Neural cell (in vitro differentiated cells): ENCODE data around the gene STRA6. TPM values are rescaled to one million over a fixed set of nuclear protein-coding genes. Genes with fewer than 3 reads are reported as not detected.
A peak's percentile ranks its signal among the peaks of the same experiment; 100 is the strongest.

Source experiments
- H2AFZ ChIP-seq: fragments of 200-600, 300-800 bp; sonication (generic), shearing (Covaris generic); 2 replicates; pipeline ENCODE4 v1.6.0; 2014; ENCODE audit warnings: low read depth, mild to moderate bottlenecking, antibody characterized with exemption, low read length, moderate library complexity
- H3F3A ChIP-seq: fragments of 200-600 bp; shearing (Covaris generic); 2 replicates; pipeline ENCODE4 v1.6.1; 2016; ENCODE audit warnings: mild to moderate bottlenecking, moderate library complexity, mixed read lengths, antibody characterized with exemption, low read length; ENCODE audit not compliant: insufficient read depth, poor library complexity, severe bottlenecking
- H3K27ac ChIP-seq: fragments of 200-600, 300-800 bp; sonication (generic), shearing (Covaris generic); 2 replicates; pipeline ENCODE4 v1.5.1; 2014; ENCODE audit warnings: mild to moderate bottlenecking, low read length, moderate library complexity
- H3K27me3 ChIP-seq: fragments of 300-800, 200-600 bp; sonication (generic), shearing (Covaris generic); 2 replicates; pipeline ENCODE4 v1.6.0; 2014; ENCODE audit warnings: mild to moderate bottlenecking, low read depth, low read length, moderate library complexity; ENCODE audit not compliant: insufficient read depth
- H3K36me3 ChIP-seq: fragments of 300-800, 200-600 bp; sonication (generic), shearing (Covaris generic); 2 replicates; pipeline ENCODE4 v1.5.1; 2014; ENCODE audit warnings: mild to moderate bottlenecking, antibody characterized with exemption, low read length, moderate library complexity; ENCODE audit not compliant: insufficient read depth
- H3K4me2 ChIP-seq: fragments of 300-800, 200-600 bp; sonication (generic), shearing (Covaris generic); 2 replicates; pipeline ENCODE4 v1.6.0; 2014; ENCODE audit warnings: mild to moderate bottlenecking, low read length
- H3K4me3 ChIP-seq: fragments of 300-800, 200-600 bp; sonication (generic), shearing (Covaris generic); 2 replicates; pipeline ENCODE4 v1.5.1; 2014; ENCODE audit warnings: mild to moderate bottlenecking, low read length, moderate library complexity
- H3K79me2 ChIP-seq: fragments of 200-600 bp; shearing (Covaris generic); replicated peaks from 2 replicates; pipeline ENCODE4 v1.6.0; 2014; ENCODE audit warnings: mild to moderate bottlenecking, low read length, moderate library complexity; ENCODE audit not compliant: insufficient read depth
- H3K9ac ChIP-seq: fragments of 300-800, 200-600 bp; sonication (generic), shearing (Covaris generic); 2 replicates; pipeline ENCODE4 v1.6.1; 2016; ENCODE audit warnings: mild to moderate bottlenecking, low read length, mixed read lengths
- H3K9me2 ChIP-seq: fragments of 200-600 bp; shearing (Covaris generic); 2 replicates; pipeline ENCODE4 v1.6.1; 2016; ENCODE audit warnings: mild to moderate bottlenecking, low read length, mixed read lengths; ENCODE audit not compliant: insufficient read depth
- H3K9me3 ChIP-seq: fragments of 200-600, 300-800 bp; sonication (generic), shearing (Covaris generic); 2 replicates; pipeline ENCODE4 v1.6.1; 2016; ENCODE audit warnings: mild to moderate bottlenecking, mixed run types, low read length, moderate library complexity, mixed read lengths
- H4K20me1 ChIP-seq: fragments of 200-600 bp; shearing (Covaris generic); 2 replicates; pipeline ENCODE4 v1.6.1; 2016; ENCODE audit warnings: mild to moderate bottlenecking, mixed run types; ENCODE audit not compliant: insufficient read depth
- EP300 ChIP-seq: fragments of 450-650 bp; conservative IDR thresholded peaks from 2 replicates; pipeline ENCODE4 v1.6.1; 2014; ENCODE audit warnings: antibody characterized with exemption, mild to moderate bottlenecking, moderate library complexity; ENCODE audit not compliant: poor library complexity, severe bottlenecking
- EZH2 ChIP-seq: fragments of 200-600, 300-800 bp; shearing (Covaris generic), sonication (generic); IDR thresholded peaks from 2 replicates; pipeline ENCODE4 v1.6.1; 2014; ENCODE audit warnings: antibody characterized with exemption, low read length, borderline replicate concordance, mild to moderate bottlenecking; ENCODE audit not compliant: insufficient read depth, poor library complexity, severe bottlenecking
- MXI1 ChIP-seq: fragments of 450-650 bp; conservative IDR thresholded peaks from 2 replicates; pipeline ENCODE4 v1.6.1; 2014; ENCODE audit warnings: antibody characterized with exemption, mild to moderate bottlenecking; ENCODE audit not compliant: poor library complexity, severe bottlenecking
- POLR2AphosphoS5 ChIP-seq: IDR thresholded peaks from 2 replicates; pipeline ENCODE4 v1.6.1; 2012
- RAD21 ChIP-seq: fragments of 450-650 bp; conservative IDR thresholded peaks from 2 replicates; pipeline ENCODE4 v1.6.1; 2014; ENCODE audit warnings: antibody characterized with exemption, mild to moderate bottlenecking, moderate library complexity
- SMC3 ChIP-seq: fragments of 450-650 bp; conservative IDR thresholded peaks from 2 replicates; pipeline ENCODE4 v1.6.1; 2014; ENCODE audit warnings: antibody characterized with exemption, mild to moderate bottlenecking, moderate library complexity; ENCODE audit not compliant: poor library complexity
- TAF1 ChIP-seq: IDR thresholded peaks from 2 replicates; pipeline ENCODE4 v1.6.1; 2012; ENCODE audit warnings: low read depth
- polyA plus RNA-seq: library from polyadenylated mRNA; depleted of rRNA; stranded (reverse); fragments of >200 nt; gene quantifications from 2 replicates; pipeline ENCODE4 v1.2.3, GENCODE V29; 2014
- TF ChIP-seq, protein P1 (sequence below): IDR thresholded peaks from 2 replicates; pipeline ENCODE4 v1.6.1; 2012; ENCODE audit warnings: borderline replicate concordance
- TF ChIP-seq, protein P2 (sequence below): fragments of 450-650 bp; IDR thresholded peaks from 2 replicates; pipeline ENCODE4 v1.5.1; 2014; ENCODE audit warnings: antibody characterized with exemption, mild to moderate bottlenecking, moderate library complexity; ENCODE audit not compliant: poor library complexity, severe bottlenecking

STRA6 gene
- polyA plus RNA-seq, 1 donor from 2014 or later, result 4.4 TPM

DNA sequence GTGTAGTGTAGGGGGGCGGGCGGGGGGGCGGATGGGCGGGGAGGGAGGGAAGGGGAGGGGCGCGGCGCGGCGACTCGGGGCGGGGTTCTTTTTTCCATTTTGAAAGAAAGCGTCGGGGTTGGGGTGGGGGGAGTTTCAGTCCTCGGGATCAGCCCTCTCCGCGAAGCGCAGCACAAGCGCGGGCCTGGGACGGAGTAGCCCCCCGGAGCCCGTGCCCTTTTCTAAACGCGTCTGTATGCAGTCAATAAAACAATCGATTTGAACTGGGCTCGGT is 66.1 kb downstream of the STRA6 start:
- peak overlapping the region; percentile 76 for H3K9ac ChIP-seq
- peak overlapping the region; percentile 48 for H3K4me2 ChIP-seq
- H3K36me3 ChIP-seq, result peaks cover 31% of the 10 kb centered on the region
- no peaks in the 10 kb centered on the region for H3K27me3 ChIP-seq
- peaks cover under 1% of the 10 kb centered on the region for H3F3A ChIP-seq
- peak overlapping the region; percentile 82 for H3K27ac ChIP-seq
- peaks cover 33% of the 10 kb centered on the region for H3K9me3 ChIP-seq
- peaks cover 77% of the 10 kb centered on the region for H3K79me2 ChIP-seq
- no peaks in the 10 kb centered on the region for H4K20me1 ChIP-seq
- TF ChIP-seq, protein P1, sequence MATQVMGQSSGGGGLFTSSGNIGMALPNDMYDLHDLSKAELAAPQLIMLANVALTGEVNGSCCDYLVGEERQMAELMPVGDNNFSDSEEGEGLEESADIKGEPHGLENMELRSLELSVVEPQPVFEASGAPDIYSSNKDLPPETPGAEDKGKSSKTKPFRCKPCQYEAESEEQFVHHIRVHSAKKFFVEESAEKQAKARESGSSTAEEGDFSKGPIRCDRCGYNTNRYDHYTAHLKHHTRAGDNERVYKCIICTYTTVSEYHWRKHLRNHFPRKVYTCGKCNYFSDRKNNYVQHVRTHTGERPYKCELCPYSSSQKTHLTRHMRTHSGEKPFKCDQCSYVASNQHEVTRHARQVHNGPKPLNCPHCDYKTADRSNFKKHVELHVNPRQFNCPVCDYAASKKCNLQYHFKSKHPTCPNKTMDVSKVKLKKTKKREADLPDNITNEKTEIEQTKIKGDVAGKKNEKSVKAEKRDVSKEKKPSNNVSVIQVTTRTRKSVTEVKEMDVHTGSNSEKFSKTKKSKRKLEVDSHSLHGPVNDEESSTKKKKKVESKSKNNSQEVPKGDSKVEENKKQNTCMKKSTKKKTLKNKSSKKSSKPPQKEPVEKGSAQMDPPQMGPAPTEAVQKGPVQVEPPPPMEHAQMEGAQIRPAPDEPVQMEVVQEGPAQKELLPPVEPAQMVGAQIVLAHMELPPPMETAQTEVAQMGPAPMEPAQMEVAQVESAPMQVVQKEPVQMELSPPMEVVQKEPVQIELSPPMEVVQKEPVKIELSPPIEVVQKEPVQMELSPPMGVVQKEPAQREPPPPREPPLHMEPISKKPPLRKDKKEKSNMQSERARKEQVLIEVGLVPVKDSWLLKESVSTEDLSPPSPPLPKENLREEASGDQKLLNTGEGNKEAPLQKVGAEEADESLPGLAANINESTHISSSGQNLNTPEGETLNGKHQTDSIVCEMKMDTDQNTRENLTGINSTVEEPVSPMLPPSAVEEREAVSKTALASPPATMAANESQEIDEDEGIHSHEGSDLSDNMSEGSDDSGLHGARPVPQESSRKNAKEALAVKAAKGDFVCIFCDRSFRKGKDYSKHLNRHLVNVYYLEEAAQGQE, result no peak
- TF ChIP-seq EP300, result no peak
- TF ChIP-seq, protein P2, sequence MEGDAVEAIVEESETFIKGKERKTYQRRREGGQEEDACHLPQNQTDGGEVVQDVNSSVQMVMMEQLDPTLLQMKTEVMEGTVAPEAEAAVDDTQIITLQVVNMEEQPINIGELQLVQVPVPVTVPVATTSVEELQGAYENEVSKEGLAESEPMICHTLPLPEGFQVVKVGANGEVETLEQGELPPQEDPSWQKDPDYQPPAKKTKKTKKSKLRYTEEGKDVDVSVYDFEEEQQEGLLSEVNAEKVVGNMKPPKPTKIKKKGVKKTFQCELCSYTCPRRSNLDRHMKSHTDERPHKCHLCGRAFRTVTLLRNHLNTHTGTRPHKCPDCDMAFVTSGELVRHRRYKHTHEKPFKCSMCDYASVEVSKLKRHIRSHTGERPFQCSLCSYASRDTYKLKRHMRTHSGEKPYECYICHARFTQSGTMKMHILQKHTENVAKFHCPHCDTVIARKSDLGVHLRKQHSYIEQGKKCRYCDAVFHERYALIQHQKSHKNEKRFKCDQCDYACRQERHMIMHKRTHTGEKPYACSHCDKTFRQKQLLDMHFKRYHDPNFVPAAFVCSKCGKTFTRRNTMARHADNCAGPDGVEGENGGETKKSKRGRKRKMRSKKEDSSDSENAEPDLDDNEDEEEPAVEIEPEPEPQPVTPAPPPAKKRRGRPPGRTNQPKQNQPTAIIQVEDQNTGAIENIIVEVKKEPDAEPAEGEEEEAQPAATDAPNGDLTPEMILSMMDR, result no peak
- no peak for TF ChIP-seq EZH2
- no peak for TF ChIP-seq SMC3
- TF ChIP-seq TAF1, result no peak
- TF ChIP-seq RAD21, result no peak
- TF ChIP-seq POLR2AphosphoS5, result no peak
- no peak for TF ChIP-seq MXI1
- no peak overlapping the region for H2AFZ ChIP-seq
- H3K9me2 ChIP-seq, result no peaks in the 10 kb centered on the region
- peak overlapping the region; percentile 95 for H3K4me3 ChIP-seq

DNA sequence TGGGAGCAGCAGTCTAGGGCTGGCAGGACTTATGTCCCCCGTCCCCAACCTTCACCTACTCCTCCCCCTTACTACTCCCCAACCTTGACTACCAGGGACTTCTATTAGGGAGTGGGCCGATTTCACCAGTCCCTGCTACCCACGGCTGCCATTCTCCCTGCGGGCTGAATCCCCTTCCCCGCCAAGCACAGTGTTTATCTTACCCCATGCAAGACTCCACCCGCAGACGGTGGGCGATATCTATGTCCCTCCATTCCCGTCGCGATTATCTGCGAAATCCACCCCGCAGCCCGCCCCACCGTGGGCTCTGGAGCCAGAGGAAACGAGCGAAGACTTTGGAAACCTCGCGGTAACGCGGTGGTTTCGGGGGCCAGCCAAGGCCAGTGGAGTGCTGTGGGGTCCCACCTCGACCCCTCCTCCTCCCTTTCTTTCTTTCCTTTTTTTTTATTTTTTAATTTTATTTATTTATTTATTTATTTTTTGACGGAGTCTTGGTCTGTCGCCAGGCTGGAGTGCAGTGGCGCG is 67.5 kb downstream of the STRA6 start:
- H3K4me3 ChIP-seq, result peak overlapping the region; percentile 95

More for the DNA sequence above, 67.5 kb downstream of the STRA6 start:
- Histone ChIP-seq H4K20me1 (no peaks in the 10 kb centered on the region), H2AFZ (no peak overlapping the region), H3K79me2 (peaks cover 90% of the 10 kb centered on the region), H3K27ac (peak overlapping the region; percentile 100), H3K27me3 (no peaks in the 10 kb centered on the region), H3K4me2 (peak overlapping the region; percentile 62), H3F3A (peaks cover 5% of the 10 kb centered on the region), H3K36me3 (peaks cover 31% of the 10 kb centered on the region), H3K9ac (peak overlapping the region; percentile 100), H3K9me2 (no peaks in the 10 kb centered on the region), H3K9me3 (peaks cover 33% of the 10 kb centered on the region)
- no peak for TF ChIP-seq POLR2AphosphoS5
- no peak for TF ChIP-seq MXI1
- TF ChIP-seq SMC3, result no peak
- TF ChIP-seq, protein P2, result no peak
- no peak for TF ChIP-seq TAF1
- TF ChIP-seq EZH2, result no peak
- TF ChIP-seq EP300, result no peak
